Stimulated activated CD4-positive, alpha-beta T cell treated with anti-CD3 and anti-CD28 coated beads, Interleukin-4, amount 100 ng/mL, for 1 hour (primary cell): ENCODE results near the gene SOCS2.
"Not testable (repeated sequence)": the region's sequence is repeated elsewhere in the genome, so short reads cannot be mapped to it uniquely, and the experiment has no call there.

Experiments used
- DNase-seq: peaks from one replicate; pipeline ENCODE4 v3.0.0-alpha.2; 2020

The SOCS2 gene

DNA sequence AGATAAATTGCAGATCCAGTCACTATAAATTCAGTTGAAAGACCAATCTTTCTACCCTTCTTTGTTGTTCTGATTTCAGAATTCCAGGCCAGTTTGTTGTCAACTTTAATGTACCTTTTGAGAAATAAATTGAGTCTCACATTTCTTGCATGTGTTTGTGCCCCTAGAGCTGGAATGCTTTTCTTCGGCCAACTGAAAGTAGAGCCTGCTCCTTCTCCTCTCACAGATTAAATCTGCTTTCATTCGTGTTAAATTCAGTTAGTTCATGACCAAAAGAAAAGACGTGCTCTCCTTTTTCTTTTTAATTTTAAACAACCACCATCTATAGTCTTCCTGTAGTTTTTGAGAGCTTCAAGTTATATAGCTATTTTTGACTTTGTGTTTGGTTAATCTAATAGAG, 22.9 kb downstream of the SOCS2 start:
- no peak for DNase-seq

DNA sequence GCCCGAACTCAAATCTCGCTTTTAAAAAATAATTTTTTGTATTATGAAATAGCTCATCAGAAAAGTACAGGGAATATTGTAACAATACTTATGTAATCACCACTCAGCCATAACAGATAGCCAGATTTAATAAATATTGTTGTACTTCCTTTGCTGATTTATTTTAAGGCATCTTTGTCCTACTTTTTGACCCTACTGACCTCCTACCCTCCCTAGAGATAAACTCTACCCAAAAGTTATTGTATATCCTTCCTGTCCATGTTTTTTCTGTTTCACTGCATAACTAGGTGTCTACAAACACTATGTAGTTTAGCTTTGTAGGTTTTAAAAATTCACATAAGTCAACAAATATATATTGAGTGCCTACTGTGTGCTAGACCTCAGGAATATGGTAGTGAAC, 25.1 kb downstream of the SOCS2 start:
- no peak for DNase-seq

DNA sequence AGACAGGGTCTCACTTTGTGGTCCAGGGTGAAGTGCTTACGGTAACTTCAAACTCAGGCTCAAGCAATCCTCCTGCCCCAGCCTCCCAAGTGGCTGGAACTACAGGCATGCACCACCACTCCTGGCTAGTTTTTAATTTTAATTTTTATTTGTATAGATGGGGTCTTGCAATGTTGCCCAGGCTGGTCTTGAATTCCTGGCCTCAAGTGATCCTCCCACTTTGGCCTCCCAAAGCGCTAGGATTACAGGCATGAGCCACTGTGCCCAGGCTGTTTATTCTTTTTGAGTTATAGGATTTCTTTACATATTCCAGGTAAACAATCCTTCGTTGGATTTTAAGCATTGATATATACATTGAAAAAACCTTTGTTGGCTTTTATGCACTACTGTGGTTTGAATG, 26.7 kb downstream of the SOCS2 start:
- no peak for DNase-seq

GRCh38 chr12:93601591-93601990, 29.1 kb downstream of the SOCS2 start:
- DNase-seq: no peak

- DNase-seq: no peak
Measured at GRCh38 chr12:93602897-93603668, 30.6 kb downstream of the SOCS2 start.

DNA sequence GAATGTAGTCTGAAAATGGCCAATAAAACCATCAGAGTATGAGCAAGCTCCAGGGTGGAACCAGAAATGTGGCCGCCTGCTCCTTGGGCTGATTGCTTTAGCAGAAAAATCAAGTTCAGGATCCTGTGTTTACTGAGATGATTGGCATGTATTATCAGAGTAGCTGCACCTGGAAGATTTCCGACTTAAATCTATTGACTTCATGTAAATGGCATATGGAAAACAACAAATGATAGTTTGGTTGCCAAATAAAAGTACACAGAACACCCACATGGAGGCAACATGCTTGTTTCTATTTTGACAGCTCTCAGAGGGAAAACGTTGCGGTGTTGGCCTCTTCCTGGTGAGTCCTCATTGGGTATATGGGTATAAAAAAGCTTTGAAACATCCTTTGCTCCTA, 31.3 kb downstream of the SOCS2 start:
- no peak for DNase-seq

DNA sequence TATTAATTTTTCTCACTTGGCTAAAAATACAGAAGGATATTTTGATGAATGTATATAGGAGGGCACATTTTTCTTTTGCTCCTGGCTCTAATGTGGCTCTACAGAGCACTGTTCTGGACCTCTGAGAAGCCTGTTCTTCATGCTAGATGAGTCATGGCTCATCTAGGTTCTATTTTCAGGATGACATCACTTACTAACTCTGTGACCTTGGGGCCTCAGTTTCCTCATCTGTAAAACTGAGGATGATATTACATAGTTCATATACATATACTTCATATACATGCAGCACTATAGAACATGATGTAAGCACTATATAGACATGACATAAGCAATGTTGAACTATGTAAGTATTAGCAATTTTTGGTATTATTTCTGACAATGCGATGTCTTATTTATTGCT, 35.8 kb downstream of the SOCS2 start:
- no peak for DNase-seq

DNA sequence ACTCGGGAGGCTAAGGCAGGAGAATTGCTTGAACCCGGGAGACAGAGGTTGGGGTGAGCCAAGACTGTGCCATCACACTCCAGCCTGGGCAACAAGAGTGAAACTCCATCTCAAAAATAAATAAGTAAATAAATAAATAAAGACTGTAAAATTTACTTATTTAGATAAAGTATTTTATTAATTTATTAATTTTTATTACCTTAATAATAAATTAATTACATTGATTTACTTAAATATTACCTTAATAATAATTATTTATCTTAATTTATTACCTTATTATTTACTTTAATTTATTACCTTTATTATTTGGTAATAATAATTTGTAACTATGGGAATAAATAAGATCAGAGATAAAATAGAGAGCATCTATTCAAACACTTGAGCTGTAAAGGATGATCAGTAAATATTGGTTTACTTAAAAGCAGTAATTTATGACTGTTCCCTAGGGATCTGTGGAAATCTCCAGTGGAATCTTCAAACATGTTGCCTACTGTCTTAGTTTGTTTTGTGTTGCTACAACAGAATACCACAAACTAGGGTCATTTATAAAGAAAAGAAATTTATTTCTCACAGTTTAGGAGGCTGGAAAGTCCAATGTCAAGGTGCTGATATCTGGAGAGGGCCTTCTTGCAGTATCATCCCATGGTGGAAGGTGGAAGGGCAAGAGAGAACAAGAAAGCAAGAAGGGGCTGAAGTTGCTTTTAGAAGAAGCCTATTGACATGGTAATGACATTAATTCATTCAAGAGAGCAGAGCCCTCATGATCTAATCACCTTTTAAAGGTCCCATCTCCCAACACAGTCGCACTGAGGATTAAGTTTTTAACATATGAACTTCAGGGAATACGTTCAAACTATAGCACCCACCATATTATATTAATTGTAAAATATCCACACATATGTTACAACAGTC, 37.1 kb downstream of the SOCS2 start:
- no peak for DNase-seq

GRCh38 chr12:93612776-93613175, 40.3 kb downstream of the SOCS2 start:
- no peak for DNase-seq

- no peak for DNase-seq
Measured at GRCh38 chr12:93614917-93615596, 42.6 kb downstream of the SOCS2 start.

- DNase-seq: no peak
Measured at GRCh38 chr12:93616584-93617101, 44.2 kb downstream of the SOCS2 start.

GRCh38 chr12:93618891-93619410, 46.5 kb downstream of the SOCS2 start:
- no peak for DNase-seq

- no peak for DNase-seq
Measured at GRCh38 chr12:93621986-93622385, 49.5 kb downstream of the SOCS2 start.

- DNase-seq: no peak
Measured at GRCh38 chr12:93622485-93622884, 50.0 kb downstream of the SOCS2 start.

GRCh38 chr12:93624595-93625294, 52.3 kb downstream of the SOCS2 start:
- no peak for DNase-seq

DNA sequence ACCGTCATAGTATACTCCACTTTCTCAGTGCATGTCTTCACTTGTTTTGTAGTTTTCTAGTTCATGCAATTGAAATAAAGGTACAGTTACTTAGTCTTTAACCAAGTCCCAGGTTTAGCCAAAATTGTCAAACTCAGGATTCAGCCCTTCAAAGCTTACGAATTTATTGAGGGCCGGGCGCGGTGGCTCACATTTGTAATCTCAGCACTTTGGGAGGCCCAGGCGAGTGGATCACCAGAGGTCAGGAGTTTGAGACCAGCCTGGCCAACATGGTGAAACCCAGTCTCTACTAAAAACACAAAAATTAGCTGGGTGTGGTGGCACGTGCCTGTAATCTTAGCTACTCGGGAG, 52.8 kb downstream of the SOCS2 start:
- DNase-seq: not testable (repeated sequence)

DNA sequence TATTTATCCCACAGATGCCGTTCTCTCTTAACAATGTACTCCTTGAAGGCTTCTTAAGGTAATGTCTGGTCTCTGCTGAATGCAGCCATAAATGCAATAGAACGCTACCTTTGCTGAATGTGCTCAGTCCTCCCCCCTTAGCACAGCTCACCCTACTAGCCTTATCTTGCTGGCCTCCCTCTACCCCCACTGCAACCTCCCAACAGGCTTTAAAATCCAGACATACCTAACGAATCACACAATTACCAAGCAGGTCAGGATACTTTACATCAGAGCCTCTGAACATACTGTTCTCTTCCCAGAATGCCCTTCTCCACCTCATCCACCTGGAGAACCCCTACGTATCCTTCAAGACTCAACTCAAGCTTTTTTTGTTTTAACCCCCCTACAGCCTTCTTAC, 53.7 kb downstream of the SOCS2 start:
- DNase-seq: no peak
